HG02798 (cell line): ENCODE results near the gene GLT8D2.

Experiments
- ATAC-seq: cut with Tn5 transposase; IDR thresholded peaks from one replicate; pipeline ENCODE4 v1.9.1; 2021; ENCODE audit warnings: mild to moderate bottlenecking; ENCODE audit not compliant: unreplicated experiment, poor library complexity

GLT8D2 gene, protein sequence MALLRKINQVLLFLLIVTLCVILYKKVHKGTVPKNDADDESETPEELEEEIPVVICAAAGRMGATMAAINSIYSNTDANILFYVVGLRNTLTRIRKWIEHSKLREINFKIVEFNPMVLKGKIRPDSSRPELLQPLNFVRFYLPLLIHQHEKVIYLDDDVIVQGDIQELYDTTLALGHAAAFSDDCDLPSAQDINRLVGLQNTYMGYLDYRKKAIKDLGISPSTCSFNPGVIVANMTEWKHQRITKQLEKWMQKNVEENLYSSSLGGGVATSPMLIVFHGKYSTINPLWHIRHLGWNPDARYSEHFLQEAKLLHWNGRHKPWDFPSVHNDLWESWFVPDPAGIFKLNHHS

GRCh38 chr12:104049903-104050356 is at the start of gene GLT8D2:
GLT8D2 (minus strand) TSS chr12:104050187; CDS start chr12:104019648, 30,539 bp downstream.
- no peak for ATAC-seq

DNA sequence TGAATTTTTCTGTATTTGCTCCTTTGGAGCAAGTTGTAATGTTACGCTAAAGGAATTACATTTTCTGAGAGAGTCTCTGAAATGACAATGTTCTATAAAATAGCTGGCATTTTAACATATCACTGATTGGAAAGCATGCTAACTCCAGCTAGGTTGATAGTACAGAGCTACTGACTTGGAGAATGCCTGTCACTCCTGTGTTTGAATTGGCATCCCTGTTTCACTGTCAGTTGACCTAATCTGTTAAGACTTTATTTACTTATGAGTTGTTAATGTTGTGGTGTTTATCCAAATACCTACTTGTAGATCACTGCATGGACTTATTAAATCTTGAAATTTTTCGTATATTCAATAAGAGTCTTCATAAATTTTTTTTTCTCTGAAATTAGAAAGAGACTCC is 48.0 kb upstream of the GLT8D2 start:
- ATAC-seq, result no peak

DNA sequence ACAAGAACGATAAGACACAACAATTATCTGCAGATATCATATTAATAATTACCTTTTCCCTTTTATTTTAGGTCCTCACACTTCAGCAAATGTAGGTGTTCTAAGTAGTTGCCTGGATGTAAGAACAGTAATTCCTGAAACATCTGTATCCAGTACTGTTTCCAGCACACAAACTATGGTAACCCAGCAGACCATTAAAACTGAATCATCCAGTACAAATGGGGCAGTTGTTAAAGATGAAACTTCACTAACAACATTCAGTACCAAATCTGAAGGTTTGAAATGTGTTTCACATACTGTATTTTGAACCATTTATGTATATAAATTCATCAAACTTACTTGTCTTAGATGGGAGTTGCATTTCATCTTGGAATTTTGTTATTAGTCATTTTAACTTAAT is 45.3 kb upstream of the GLT8D2 start:
- no peak for ATAC-seq

- no peak for ATAC-seq
Observed at GRCh38 chr12:104094284-104094683, 44.3 kb upstream of the GLT8D2 start.

DNA sequence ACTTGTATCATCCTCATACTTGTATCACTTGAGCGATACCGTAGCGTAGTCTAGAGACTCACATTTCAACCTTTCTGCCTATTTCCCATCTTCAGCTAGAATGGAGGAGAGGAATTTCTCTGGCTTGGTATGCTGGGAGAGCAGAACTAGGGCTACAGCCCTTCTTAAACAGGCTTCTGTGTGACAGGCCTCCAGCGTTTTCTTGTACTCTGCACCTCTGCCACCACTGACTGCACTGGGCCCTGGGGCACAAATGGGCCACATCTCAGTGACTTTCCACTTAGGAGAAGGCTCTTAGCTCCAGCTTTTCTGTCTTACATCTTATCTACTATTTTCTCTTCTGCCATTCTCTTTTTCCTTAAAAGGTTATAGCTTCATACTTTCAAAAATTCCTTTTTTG is 41.1 kb upstream of the GLT8D2 start:
- ATAC-seq, result no peak

GRCh38 chr12:104090685-104091084 is 40.7 kb upstream of the GLT8D2 start:
- no peak for ATAC-seq

DNA sequence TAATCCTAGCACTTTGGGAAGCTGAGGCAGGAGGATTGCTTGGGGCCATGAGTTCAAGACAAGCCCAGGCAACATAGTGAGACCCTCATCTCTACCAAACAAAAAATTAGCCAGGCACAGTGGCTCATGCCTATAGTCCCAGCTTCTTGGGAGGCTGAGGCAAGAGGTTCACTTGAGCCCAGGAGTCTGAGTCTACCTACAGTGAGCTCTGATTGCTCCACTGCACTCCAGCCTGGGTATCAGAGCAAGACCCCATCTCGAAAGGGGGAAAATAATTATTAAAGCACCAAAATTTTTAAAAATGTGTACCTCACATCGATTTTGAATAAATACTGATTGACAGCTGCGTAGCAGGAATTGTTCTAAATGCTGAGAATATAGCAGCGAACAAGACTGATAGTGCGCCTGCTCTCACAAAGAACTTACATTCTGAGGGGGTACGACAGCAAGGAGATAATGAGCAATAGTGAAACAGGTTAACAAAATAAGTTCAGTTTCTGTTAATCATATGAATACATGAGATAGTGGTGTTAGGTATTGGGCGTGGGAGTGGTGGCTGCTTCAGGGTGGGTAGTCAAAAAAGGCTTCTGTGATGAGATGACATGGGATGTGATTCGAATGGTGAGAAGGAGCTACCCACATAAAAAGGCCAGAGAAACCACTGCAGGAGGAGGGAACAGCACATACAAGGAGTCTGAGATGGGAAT is 33.9 kb upstream of the GLT8D2 start:
- ATAC-seq, result peak; percentile 87

GRCh38 chr12:104080764-104081163 is 30.8 kb upstream of the GLT8D2 start:
- ATAC-seq, result no peak

- ATAC-seq, result no peak
Observed at GRCh38 chr12:104079024-104079423, 29.0 kb upstream of the GLT8D2 start.

- no peak for ATAC-seq
Observed at GRCh38 chr12:104073699-104074098, 23.7 kb upstream of the GLT8D2 start.

DNA sequence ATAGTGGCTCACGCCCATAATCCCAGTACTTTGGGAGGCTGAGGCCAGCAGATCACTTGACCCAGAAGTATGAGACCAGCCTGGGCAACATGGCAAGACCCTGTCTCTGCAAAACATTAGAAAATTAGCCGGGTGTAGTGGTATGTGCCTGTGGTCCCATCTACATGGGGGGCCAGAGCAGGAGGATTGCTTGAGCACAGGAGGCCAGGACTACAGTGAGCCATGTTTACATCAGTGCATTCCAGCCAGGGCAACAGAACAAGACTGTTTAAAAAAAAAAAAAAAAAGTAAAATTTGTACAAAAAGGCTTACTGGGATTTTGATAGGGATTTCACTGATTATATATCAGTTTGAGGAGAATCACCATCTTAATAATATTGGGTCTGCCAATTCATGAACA is 22.1 kb upstream of the GLT8D2 start:
- no peak for ATAC-seq

GRCh38 chr12:104064842-104065427 is 14.9 kb upstream of the GLT8D2 start:
- ATAC-seq, result no peak

- peak; percentile 93 for ATAC-seq
Observed at GRCh38 chr12:104064031-104064841, 14.2 kb upstream of the GLT8D2 start, which contains the start of gene HCFC2. HCFC2 (plus strand) TSS chr12:104064531; CDS start chr12:104064561, 30 bp downstream.

DNA sequence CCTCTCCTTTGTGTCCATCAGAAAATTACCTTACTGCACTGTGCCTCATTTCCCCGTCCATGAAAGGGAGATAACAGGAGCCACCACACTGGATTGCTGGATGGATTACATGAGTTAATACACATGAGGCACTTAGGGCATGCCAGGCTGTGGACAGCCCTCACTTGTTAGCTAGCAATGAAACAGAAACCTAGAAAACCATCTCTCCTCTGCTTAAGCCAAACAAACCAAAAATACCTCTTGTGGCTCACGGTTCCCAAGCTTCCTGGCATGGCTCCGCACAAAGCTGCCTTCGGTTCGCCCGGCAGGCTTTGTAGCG is 13.7 kb upstream of the GLT8D2 start:
- ATAC-seq, result peak; percentile 30

DNA sequence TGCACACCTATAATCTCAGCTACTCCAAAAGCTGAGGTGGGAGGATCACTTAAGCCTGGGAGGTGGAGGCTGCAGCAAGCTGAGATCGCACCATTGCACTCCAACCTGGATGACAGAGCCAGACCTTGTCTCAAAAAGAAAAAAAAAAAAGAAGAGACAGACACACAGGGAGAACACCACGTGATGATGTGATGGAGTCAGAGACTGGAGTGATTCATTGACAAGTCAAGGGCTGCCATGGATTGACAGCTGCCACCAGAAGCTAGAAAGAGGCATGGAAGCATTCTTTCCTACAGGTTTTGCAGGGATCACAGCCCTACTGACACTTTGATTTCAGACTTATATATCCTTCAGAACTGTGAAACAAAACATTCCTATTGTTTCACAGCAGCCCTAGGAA is 10.8 kb upstream of the GLT8D2 start:
- ATAC-seq, result no peak

- no peak for ATAC-seq
Observed at GRCh38 chr12:104059963-104060362, 10.0 kb upstream of the GLT8D2 start.

- no peak for ATAC-seq
Observed at GRCh38 chr12:104058802-104059201, 8.8 kb upstream of the GLT8D2 start.

GRCh38 chr12:104057771-104058197 is 7.8 kb upstream of the GLT8D2 start:
- no peak for ATAC-seq

- no peak for ATAC-seq
Observed at GRCh38 chr12:104056419-104056972, 6.5 kb upstream of the GLT8D2 start.

DNA sequence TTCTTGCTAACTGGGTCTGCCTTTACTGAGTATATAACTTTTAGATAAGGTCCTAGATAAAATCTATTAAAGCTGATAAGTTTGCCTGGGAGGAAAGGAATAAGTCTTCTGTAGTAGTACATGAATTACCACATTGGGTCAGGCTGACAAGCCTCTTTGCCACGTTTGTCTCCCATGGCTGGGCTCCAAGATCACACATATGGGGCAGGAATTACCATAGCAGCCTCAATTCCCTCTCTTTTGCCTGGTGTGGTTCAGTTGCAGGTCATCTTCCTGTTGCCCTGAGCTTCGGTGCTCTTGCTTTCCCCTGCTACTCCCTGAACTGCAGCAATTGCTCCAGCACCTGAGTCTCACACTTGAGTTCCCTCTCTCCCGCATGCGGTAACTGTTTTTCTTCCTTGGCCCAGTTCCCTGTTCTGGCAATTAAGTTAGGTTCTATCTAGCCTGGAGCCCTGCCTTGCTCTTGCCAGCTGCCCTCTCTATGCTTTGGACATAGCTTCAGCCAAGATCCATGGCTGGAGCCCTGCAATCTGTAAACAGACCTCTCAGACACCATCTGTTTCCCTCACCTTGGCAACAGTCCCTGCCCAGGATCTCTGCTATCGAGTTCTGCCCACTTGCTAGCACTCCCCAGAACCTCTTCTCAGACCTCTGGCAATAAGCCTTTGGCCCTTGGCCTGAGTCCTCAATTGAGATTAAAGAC is 5.8 kb upstream of the GLT8D2 start:
- ATAC-seq, result no peak
